IMR-90 (cell line): Measurements from ENCODE around the gene CNTN4.

Experiments
- CEBPB ChIP-seq: IDR thresholded peaks from 2 replicates; pipeline ENCODE4 v1.6.1; 2012; ENCODE audit warnings: low read depth, low read length, improper control_type of control experiment
- CHD1 ChIP-seq: IDR thresholded peaks from 2 replicates; pipeline ENCODE4 v1.6.1; 2012; ENCODE audit warnings: low read depth, low read length, improper control_type of control experiment
- CTCF ChIP-seq: conservative IDR thresholded peaks from 2 replicates; pipeline ENCODE4 v1.5.1; 2012; ENCODE audit warnings: mild to moderate bottlenecking, low read depth, low read length, improper control_type of control experiment
- FOS ChIP-seq: fragments of 150-350 bp; IDR thresholded peaks from 2 replicates; pipeline ENCODE4 v1.6.1; 2016; ENCODE audit warnings: low read depth, low read length
- MAFK ChIP-seq: IDR thresholded peaks from 2 replicates; pipeline ENCODE4 v1.6.1; 2012; ENCODE audit warnings: low read depth, low read length, improper control_type of control experiment
- MAZ ChIP-seq: IDR thresholded peaks from 2 replicates; pipeline ENCODE4 v1.6.1; 2012; ENCODE audit warnings: low read depth, mild to moderate bottlenecking, low read length, improper control_type of control experiment, moderate library complexity, borderline replicate concordance
- MXI1 ChIP-seq: IDR thresholded peaks from 2 replicates; pipeline ENCODE4 v1.6.1; 2012; ENCODE audit warnings: low read depth, mild to moderate bottlenecking, low read length, moderate library complexity, borderline replicate concordance
- NFE2L2 ChIP-seq: fragments of 150-350 bp; IDR thresholded peaks from 2 replicates; pipeline ENCODE4 v1.6.1; 2016; ENCODE audit warnings: low read depth, mild to moderate bottlenecking, low read length
- POLR2A ChIP-seq: IDR thresholded peaks from 2 replicates; pipeline ENCODE4 v1.6.1; 2012; ENCODE audit warnings: mild to moderate bottlenecking, low read depth, low read length
- RAD21 ChIP-seq: IDR thresholded peaks from 2 replicates; pipeline ENCODE4 v1.6.1; 2012; ENCODE audit warnings: low read length, improper control_type of control experiment
- RCOR1 ChIP-seq: IDR thresholded peaks from 2 replicates; pipeline ENCODE4 v1.6.1; 2012; ENCODE audit warnings: mild to moderate bottlenecking, low read length, improper control_type of control experiment; ENCODE audit not compliant: insufficient replicate concordance
- RFX5 ChIP-seq: IDR thresholded peaks from 2 replicates; pipeline ENCODE4 v1.8.0; 2012; ENCODE audit warnings: low read depth, mild to moderate bottlenecking, low read length, moderate library complexity
- SMC3 ChIP-seq: fragments of 150-350 bp; IDR thresholded peaks from 2 replicates; pipeline ENCODE4 v1.6.1; 2016; ENCODE audit warnings: low read depth, mild to moderate bottlenecking, antibody characterized with exemption, low read length, moderate library complexity
- USF2 ChIP-seq: fragments of 150-350 bp; IDR thresholded peaks from 2 replicates; pipeline ENCODE4 v1.6.1; 2017; ENCODE audit warnings: mild to moderate bottlenecking, antibody characterized with exemption, low read length, low read depth

- TF ChIP-seq CTCF = no peak
- TF ChIP-seq POLR2A = no peak
- no peak for TF ChIP-seq CHD1
- no peak for TF ChIP-seq CEBPB
- no peak for TF ChIP-seq SMC3
- no peak for TF ChIP-seq USF2
- TF ChIP-seq RFX5 = no peak
- no peak for TF ChIP-seq RAD21
- TF ChIP-seq NFE2L2 = no peak
- TF ChIP-seq FOS = no peak
- TF ChIP-seq MXI1 = no peak
- TF ChIP-seq MAZ = no peak
- TF ChIP-seq RCOR1 = no peak
- no peak for TF ChIP-seq MAFK
Measured at GRCh38 chr3:2677501-2677900, 578.8 kb downstream of the CNTN4 start.
